Stimulated activated CD4-positive, alpha-beta T cell treated with anti-CD3 and anti-CD28 coated beads, Interleukin-12 subunit alpha, Interleukin-12 subunit beta, amount 100 ng/mL, for 48 hours (primary cell): Measurements from ENCODE around the gene AJUBA.
"Not testable (repeated sequence)": the region's sequence is repeated elsewhere in the genome, so short reads cannot be mapped to it uniquely, and the experiment has no call there.

Source experiments
- DNase-seq, 3 donors: peaks; one replicate each; pipeline ENCODE4 v3.0.0-alpha.2; 2020; ENCODE audit warnings: low read depth in 2 of 3, low spot score in 1 of 3

Gene AJUBA

GRCh38 chr14:22982477-22983245 lies at the start of gene AJUBA:
AJUBA (minus strand) TSS chr14:22982551; CDS start chr14:22982266, 285 bp downstream.
- DNase-seq, result peak; percentile 61 to 77 (median 62)

- no peak for DNase-seq
These were observed 48.6 kb upstream of the AJUBA start for GRCh38 chr14:23030936-23031335.

DNA sequence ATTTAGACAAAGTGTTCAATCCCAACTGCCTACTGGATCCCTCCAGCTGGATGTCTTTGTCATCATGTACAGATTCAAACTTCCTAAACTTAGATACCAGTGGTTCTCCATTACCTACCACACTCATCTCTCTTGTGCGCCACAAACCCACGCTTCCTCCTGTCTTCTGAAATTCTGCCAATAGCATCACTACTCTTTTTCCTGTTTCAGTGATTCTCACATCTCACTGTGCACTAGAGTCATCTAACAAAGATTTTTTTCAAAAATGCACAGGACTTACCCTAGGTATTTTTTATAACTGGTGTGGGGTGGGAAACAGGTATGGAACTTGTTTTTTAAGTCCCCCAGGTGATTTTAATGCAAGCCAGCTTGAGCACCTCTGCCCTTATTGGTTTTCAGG lies 46.4 kb upstream of the AJUBA start:
- DNase-seq, result no peak

- DNase-seq, result peak in 1 of 3 donors; percentile 28
These were observed 42.9 kb upstream of the AJUBA start for GRCh38 chr14:23025151-23025814.

DNA sequence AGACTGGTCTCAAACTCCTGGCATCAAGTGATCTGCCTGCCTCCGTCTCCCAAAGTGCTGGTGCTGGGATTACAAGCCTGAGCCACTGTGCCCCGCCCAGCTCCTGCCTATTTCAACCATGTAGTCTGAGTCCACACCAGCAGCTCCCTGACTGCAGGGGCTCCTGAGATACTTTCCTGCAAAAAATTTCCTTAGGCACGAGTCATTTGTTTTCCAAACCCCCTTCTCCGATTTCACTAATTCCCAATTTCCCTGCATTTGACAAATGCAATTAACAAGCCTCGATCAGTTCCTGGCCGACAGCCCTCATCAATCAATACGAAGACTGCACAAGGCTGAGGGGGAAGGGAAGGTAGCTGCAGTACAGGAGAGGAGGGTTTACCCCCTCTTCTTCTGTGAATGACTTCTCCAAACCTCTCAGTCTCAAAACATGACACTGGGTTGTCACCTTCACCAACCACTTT lies 42.3 kb upstream of the AJUBA start:
- DNase-seq, result no peak

GRCh38 chr14:23023795-23024152 lies 41.4 kb upstream of the AJUBA start:
- no peak for DNase-seq

DNA sequence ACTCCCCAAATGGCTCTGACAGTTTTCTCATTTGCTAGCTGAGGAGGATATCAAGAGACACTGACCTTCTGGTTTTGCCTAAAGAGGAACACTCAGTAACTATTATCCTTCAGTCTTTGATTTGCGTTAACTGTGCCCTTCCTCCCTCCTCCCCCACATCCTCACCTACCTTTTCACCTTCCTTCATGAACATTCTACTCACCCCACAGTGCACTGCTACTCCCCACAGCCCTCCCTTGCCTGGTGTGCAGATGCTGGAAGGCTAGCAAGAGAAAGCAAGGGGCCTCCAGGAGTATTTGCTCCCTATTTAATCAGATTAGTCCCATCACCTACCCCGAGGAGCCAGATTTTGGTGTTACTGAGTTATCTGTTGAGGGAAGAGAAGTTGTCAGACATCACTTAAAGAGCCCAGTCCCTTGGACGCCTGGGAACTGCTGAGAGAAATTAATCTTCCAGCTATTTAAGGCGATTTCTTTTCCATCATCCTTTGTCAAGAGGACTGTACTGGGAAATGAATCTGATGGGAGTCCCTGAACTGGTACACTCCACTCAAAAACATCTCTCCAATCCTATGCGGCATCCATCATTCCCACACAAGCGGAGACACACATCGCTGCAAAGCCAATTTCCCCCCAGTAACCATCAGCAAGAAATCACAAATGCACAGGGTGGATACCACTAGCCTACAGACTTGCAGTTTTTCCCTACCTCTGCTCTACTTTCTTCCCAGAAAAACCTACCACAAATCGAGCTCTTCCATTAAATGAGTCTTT lies 40.9 kb upstream of the AJUBA start:
- no peak for DNase-seq

DNA sequence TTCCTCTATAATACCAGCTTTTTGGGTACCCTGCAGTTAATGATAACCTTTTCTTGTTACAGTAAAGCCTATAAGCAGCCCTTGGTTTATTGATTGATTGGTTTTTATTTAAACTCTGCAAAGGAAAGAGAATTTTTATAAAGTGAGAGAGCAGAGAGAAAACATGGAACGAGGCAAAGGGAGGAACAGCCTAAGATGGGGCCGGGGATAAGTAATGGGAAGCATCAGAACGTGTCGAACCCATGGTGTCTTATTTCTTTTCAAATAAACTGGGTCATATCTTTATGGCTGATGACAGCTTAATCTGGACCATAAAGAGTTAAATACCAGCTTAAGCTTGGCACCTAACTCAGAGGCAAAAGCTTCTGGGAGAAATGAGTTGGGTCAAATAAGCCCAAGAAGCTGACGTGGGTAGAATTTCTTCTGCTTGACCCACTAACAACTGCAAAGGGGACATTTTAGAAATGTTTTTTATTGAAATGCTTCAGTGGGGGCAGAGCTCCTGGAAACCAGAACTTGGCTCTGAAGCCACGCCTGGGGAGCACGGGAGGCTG lies 39.6 kb upstream of the AJUBA start:
- DNase-seq, result no peak

DNA sequence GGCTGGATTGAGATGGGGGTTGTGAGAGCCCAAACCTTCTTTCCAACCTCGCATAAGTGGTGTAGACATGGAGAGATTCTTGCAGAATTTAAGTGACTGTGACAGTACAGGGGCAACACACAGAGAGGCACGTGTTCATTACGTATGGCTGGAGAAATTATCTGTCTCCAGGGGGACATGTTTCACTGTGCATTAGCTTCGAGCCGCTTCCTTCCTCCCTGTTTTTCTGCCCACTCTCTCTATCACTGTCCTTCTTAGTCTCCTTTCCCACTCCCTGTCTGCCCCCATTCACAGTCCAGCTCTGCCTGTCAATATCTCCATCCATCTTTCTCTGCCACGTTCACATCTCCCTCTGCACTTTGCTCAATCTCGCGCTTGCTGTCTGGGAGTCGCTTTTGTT lies 39.1 kb upstream of the AJUBA start:
- no peak for DNase-seq

DNA sequence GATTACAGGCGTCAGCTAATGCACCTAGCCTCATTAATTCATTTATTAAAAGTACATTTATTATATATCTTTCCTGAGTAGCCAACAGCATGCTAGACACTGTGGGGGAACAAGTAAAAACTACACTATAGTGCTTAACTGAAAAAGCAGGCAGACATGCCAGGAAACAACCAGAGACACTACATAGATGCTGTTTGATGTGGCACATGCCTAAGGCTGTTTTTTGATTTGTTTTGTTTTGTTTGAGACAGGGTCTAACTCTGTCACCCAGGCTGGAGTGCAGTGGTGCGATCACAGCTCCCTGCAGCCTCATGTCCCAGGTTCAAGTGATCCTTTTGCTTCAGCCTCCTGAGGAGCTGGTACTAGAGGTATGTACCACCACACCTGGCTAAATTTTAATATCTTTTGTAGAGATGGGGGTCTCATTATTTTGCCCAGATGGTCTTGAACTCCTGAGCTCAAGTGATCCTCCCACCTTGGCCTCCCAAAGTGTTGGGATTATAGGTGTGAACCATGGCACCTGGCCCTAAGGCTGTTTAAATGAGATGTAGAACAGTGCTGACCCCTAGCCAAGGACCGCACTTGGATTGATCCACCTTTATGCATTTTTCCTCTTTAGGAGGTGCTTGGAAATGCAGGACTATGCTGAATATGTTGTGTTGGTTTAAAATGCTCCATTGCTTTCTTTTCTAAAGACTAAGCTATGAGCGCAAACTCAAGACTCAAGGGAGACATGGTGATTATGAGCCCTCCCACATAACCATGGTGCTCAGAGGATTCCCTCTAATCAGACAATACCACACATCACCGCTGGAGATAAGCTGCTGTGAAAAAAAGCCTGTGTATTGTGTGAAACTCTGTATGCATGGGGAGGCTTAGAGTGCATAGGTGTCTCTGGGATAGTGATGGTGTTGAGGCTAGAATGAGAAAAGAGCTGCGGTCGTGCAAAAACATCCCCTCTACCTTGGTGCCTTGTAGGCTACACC lies 38.1 kb upstream of the AJUBA start:
- no peak for DNase-seq

GRCh38 chr14:23018107-23018506 lies 35.8 kb upstream of the AJUBA start:
- no peak for DNase-seq

- no peak for DNase-seq
These were observed 34.7 kb upstream of the AJUBA start for GRCh38 chr14:23017091-23017490.

GRCh38 chr14:23015618-23016017 lies 33.3 kb upstream of the AJUBA start:
- DNase-seq, result no peak

- not testable (repeated sequence) for DNase-seq
These were observed 31.4 kb upstream of the AJUBA start for GRCh38 chr14:23013749-23014054.

GRCh38 chr14:23013054-23013748 lies 30.9 kb upstream of the AJUBA start:
- DNase-seq, result no peak

DNA sequence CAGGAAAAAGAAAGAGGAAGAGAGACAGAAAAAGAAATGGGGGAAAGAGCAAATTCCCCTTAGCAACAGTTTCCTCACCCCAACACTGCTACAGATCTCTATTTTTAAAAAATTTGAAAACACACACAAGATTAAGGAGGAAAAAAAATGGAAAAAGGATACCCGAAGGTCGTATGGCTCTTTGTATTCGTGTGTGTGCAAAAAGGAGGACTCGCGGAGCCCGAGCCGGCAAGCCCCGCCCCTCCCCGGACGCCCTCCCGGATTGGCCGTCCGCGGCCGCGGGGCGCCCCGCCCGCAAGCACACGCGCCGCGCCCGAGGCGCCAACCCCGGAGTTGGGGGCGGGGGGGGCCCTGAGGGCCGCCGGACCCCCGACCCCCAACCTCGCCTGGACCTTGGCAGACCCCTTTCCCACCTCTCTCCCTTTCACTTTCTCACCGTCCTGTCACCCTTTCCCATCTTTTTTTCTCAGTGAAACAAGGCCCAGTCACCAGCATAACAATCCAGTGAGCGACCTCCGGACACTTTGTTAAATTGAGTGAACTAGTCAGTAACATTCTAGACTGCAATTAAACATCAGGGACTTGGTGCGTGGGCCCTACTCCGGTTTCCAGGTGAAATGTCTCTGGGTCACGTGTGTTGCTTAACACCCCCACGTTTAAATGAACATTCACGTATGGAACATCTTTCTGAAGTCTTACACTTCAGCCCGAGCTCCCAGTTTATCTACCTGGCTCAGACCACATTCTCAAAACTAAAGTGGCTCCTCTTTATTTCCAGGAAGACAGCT lies 27.8 kb upstream of the AJUBA start, which contains the start of gene C14orf93:
Gene C14orf93 (minus strand): TSS at position 205 of the 788 bp plus-strand sequence. CDS start 11,120 bp downstream, outside the sequence.
- DNase-seq, result peak; percentile 63 to 79 (median 74)

- DNase-seq, result no peak
These were observed 27.2 kb upstream of the AJUBA start for GRCh38 chr14:23009483-23009938.

DNA sequence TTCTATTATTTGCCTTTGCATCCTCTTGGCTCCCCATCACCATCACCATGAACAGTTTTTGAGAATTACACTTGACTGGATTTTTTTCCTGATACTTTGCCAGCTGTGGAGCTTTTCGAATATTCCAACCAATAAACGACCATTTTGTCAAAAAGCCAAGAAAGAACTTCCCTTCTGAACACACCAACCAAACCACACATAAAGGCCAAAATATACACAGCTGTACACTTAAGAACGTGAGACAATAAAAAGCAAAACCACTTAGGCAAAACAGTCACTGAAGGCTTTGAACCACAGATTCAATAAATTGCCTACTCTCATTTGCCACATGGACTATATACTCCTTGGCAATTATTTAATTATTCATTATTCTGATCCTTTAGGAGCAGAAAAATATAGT lies 26.5 kb upstream of the AJUBA start:
- DNase-seq, result no peak
